K562 (cell line): ENCODE measurements around the gene TRMT2A. TPM values are rescaled to one million over a fixed set of nuclear protein-coding genes. Genes with fewer than 3 reads are reported as not detected.

Source experiments
- CREB3 ChIP-seq: fragments of 450-650 bp; conservative IDR thresholded peaks from 2 replicates; pipeline ENCODE4 v1.6.1; 2016; ENCODE audit warnings: missing genetic modification characterization, low read depth, mild to moderate bottlenecking, missing compliant biosample characterization, moderate library complexity
- DPF2 ChIP-seq: fragments of 450-650 bp; IDR thresholded peaks from 2 replicates; pipeline ENCODE4 v1.6.1; 2016
- EGR1 ChIP-seq: fragments of 450-650 bp; conservative IDR thresholded peaks from 2 replicates; pipeline ENCODE4 v1.6.1; 2017; ENCODE audit warnings: mild to moderate bottlenecking
- EZH2 ChIP-seq: IDR thresholded peaks from 2 replicates; pipeline ENCODE4 v1.6.1; 2012; ENCODE audit warnings: low read depth, mild to moderate bottlenecking, inconsistent platforms, low read length, borderline replicate concordance
- FOXJ2 ChIP-seq: fragments of 200-800 bp; sonication (Bioruptor generic); IDR thresholded peaks from 2 replicates; pipeline ENCODE4 v1.6.1; 2016; ENCODE audit warnings: missing genetic modification characterization, missing compliant biosample characterization
- FOXP4 ChIP-seq: sonication (generic); formaldehyde crosslinking; IDR thresholded peaks from 2 replicates; pipeline ENCODE4 v1.8.0; 2022; ENCODE audit warnings: mild to moderate bottlenecking, missing genetic modification reagents, borderline replicate concordance
- HEY1 ChIP-seq: fragments of 250-450 bp; sonication (Bioruptor Pico); IDR thresholded peaks from 2 replicates; pipeline ENCODE4 v1.5.0; 2020; ENCODE audit warnings: mild to moderate bottlenecking, moderate library complexity, borderline replicate concordance
- HMG20A ChIP-seq: fragments of 450-650 bp; formaldehyde crosslinking; conservative IDR thresholded peaks from 2 replicates; pipeline ENCODE4 v1.4.0; 2020; ENCODE audit warnings: mild to moderate bottlenecking, mixed read lengths
- NFIX ChIP-seq: fragments of 250-450 bp; sonication (Bioruptor Pico); IDR thresholded peaks from 2 replicates; pipeline ENCODE4 v1.4.0; 2020; ENCODE audit warnings: low read depth, mild to moderate bottlenecking, moderate library complexity
- NFYB ChIP-seq: IDR thresholded peaks from 2 replicates; pipeline ENCODE4 v1.6.1; 2011; ENCODE audit warnings: mild to moderate bottlenecking, moderate library complexity; ENCODE audit not compliant: insufficient read length; ENCODE audit errors: extremely low read depth
- RBM15 ChIP-seq: fragments of 200-400 bp; formaldehyde crosslinking; IDR thresholded peaks from 2 replicates; pipeline ENCODE4 v1.6.1; 2018; ENCODE audit warnings: mild to moderate bottlenecking, low read length, moderate library complexity; ENCODE audit not compliant: insufficient read depth
- RBM17 ChIP-seq: fragments of 200-400 bp; formaldehyde crosslinking; IDR thresholded peaks from 2 replicates; pipeline ENCODE4 v1.6.1; 2017; ENCODE audit warnings: low read depth, mild to moderate bottlenecking, low read length, borderline replicate concordance
- SMARCA5 ChIP-seq: fragments of 450-650 bp; IDR thresholded peaks from 2 replicates; pipeline ENCODE4 v1.6.1; 2016
- SPI1 ChIP-seq: IDR thresholded peaks from 2 replicates; pipeline ENCODE4 v1.6.1; 2011; ENCODE audit warnings: low read depth, low read length, control low read depth, borderline replicate concordance
- SRF ChIP-seq, 2 experiments: fragments of 250-450, 450-650 bp in 1 of 2; sonication (Bioruptor Pico) in 1 of 2; sonication (generic) in 1 of 2; formaldehyde crosslinking; IDR thresholded peaks; 2 replicates each; pipeline versions ENCODE4 v1.5.0 to v1.5.1; 2020 to 2022; ENCODE audit warnings: mild to moderate bottlenecking in 1 of 2, missing genetic modification reagents in 1 of 2
- STAT5A ChIP-seq: IDR thresholded peaks from 2 replicates; pipeline ENCODE4 v1.6.1; 2012; ENCODE audit warnings: low read length, inconsistent platforms, borderline replicate concordance
- XRCC5 ChIP-seq: fragments of 200-400 bp; formaldehyde crosslinking; IDR thresholded peaks from 2 replicates; pipeline ENCODE4 v1.6.1; 2017; ENCODE audit warnings: low read depth, mild to moderate bottlenecking, low read length
- ZNF324 ChIP-seq: fragments of 250-450 bp; sonication (Bioruptor Pico); IDR thresholded peaks from 2 replicates; pipeline ENCODE4 v1.4.0; 2020; ENCODE audit warnings: mild to moderate bottlenecking
- ZNF583 ChIP-seq: fragments of 250-450 bp; sonication (Bioruptor Pico); IDR thresholded peaks from 2 replicates; pipeline ENCODE4 v1.4.0; 2020
- ZNF589 ChIP-seq: fragments of 200-800 bp; sonication (Bioruptor generic); IDR thresholded peaks from 2 replicates; pipeline ENCODE4 v1.6.1; 2016; ENCODE audit warnings: low read depth, missing genetic modification characterization, missing compliant biosample characterization
- polyA plus RNA-seq, 8 experiments: library from polyadenylated mRNA; depleted of rRNA in 4 of 8; stranded (reverse) in 5 of 8; unstranded in 3 of 8; fragments of >200 nt; fragmentation: Nextera tagmentation in 2 of 8; fragmentation: Illumina TruSeq in 1 of 8; extraction: Ambion mirVana in 2 of 8; extraction: Trizol in 1 of 8; gene quantifications; 2 replicates each; pipeline versions ENCODE4 v1.2.1 to v1.2.3, GENCODE V29; 2011 to 2014; ENCODE audit warnings: inconsistent platforms in 1 of 8, missing spikeins in 1 of 8
- total RNA-seq, 7 experiments: library from RNA; depleted of rRNA in 6 of 7; stranded (reverse); fragments of >200 nt in 6 of 7; fragmentation: Illumina TruSeq in 2 of 7; extraction: Trizol in 2 of 7; gene quantifications; 2 replicates each; pipeline versions ENCODE4 v1.2.1 to v1.2.3, GENCODE V29; 2011 to 2021; ENCODE audit warnings: low replicate concordance in 1 of 7
- TF ChIP-seq, protein P1 (sequence below): sonication (generic); formaldehyde crosslinking; IDR thresholded peaks from 2 replicates; pipeline ENCODE4 v1.5.0; 2020; ENCODE audit warnings: missing genetic modification reagents
- TF ChIP-seq, protein P2 (sequence below): fragments of 250-450 bp; sonication (Bioruptor Pico); IDR thresholded peaks from 2 replicates; pipeline ENCODE4 v1.8.0; 2022; ENCODE audit warnings: inconsistent platforms

TRMT2A gene
- total and polyA plus RNA-seq, 9 of the 15 experiments (the other 6 are each of a cell fraction or from before 2014, with no cell fraction given), result 1.6 to 265 (median 140) TPM

DNA sequence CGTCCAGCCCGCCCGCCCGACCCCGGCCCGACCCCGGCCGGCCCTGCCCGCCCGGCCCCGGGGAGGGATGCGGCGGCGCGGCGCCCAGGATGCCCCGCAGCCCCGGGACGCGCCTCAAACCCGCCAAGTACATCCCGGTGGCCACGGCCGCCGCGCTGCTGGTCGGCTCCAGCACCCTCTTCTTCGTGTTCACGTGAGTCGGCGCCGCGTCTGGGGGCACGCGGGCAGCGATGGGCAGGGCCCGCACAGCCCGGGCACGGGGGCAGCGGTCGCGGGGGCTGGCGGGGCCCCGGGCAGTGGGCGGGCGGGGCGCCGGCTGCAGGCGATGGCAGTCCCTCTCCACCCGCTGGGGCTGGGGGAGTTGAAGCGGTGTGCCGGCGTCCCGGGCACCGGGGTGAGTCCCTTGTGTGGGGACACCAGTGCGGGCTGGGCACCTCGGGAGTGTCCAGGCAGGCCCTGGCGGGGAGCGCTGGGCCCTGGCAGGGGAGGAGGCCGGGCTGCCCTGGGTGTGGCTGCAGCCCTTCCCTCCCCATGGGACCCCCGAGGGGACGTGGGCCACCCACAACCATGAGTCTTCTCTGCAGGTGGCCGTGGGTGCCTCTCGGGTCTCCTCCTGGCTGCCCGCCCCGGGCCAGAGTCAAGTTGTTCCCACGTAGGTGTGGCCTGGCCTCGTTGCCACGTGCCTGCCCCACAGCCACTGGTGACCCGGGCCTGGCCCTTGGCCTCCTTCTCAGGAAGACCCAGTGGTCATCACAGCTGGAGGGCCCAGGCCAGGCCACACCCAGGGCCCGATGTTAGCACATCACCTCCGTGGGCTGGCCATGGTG lies 15.0 kb upstream of the TRMT2A start (continued):
- no peak for TF ChIP-seq HMG20A (CRISPR knock-in tag)
- TF ChIP-seq, protein P1, sequence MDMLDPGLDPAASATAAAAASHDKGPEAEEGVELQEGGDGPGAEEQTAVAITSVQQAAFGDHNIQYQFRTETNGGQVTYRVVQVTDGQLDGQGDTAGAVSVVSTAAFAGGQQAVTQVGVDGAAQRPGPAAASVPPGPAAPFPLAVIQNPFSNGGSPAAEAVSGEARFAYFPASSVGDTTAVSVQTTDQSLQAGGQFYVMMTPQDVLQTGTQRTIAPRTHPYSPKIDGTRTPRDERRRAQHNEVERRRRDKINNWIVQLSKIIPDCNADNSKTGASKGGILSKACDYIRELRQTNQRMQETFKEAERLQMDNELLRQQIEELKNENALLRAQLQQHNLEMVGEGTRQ (CRISPR knock-in tag), result peak; percentile 67
- no peak for TF ChIP-seq FOXP4 (CRISPR knock-in tag)
- TF ChIP-seq EZH2, result no peak
- TF ChIP-seq NFYB, result no peak
- no peak for TF ChIP-seq ZNF583 (CRISPR knock-in tag)
- TF ChIP-seq SRF (CRISPR knock-in tag; IDR thresholded peaks at IDR 0.05), result 0 out of 4 replicates have a peak, but pooled peaks of 1 of the 2 experiments have one; percentile 57
- TF ChIP-seq XRCC5, result no peak
- 0 out of 2 replicates have a peak, but pooled peaks have one; percentile 16 for TF ChIP-seq EGR1
- no peak for TF ChIP-seq ZNF589 (CRISPR knock-in tag)
- TF ChIP-seq HEY1, result no peak
- no peak for TF ChIP-seq SPI1
- no peak for TF ChIP-seq STAT5A
- TF ChIP-seq DPF2, result peak; percentile 21; the same call in 1 of the 2 replicates
- TF ChIP-seq CREB3 (tag), result no peak; the same call in 1 of the 2 replicates
- TF ChIP-seq, protein P2, sequence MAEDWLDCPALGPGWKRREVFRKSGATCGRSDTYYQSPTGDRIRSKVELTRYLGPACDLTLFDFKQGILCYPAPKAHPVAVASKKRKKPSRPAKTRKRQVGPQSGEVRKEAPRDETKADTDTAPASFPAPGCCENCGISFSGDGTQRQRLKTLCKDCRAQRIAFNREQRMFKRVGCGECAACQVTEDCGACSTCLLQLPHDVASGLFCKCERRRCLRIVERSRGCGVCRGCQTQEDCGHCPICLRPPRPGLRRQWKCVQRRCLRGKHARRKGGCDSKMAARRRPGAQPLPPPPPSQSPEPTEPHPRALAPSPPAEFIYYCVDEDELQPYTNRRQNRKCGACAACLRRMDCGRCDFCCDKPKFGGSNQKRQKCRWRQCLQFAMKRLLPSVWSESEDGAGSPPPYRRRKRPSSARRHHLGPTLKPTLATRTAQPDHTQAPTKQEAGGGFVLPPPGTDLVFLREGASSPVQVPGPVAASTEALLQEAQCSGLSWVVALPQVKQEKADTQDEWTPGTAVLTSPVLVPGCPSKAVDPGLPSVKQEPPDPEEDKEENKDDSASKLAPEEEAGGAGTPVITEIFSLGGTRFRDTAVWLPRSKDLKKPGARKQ (CRISPR knock-in tag), result no peak
- TF ChIP-seq ZNF324 (CRISPR knock-in tag), result no peak
- no peak for TF ChIP-seq RBM17
- TF ChIP-seq FOXJ2 (tag), result no peak
- no peak for TF ChIP-seq NFIX (CRISPR knock-in tag)
- TF ChIP-seq SMARCA5, result no peak
- TF ChIP-seq RBM15, result no peak
